Right atrium auricular region (tissue), 2 donors: ENCODE data around the gene OR4D1. TPM values are rescaled to one million over a fixed set of nuclear protein-coding genes. Genes with fewer than 3 reads are reported as not detected.
"Not testable (repeated sequence)": the region's sequence is repeated elsewhere in the genome, so short reads cannot be mapped to it uniquely, and the experiment has no call there.

Source experiments
- DNase-seq: peaks from one replicate; pipeline ENCODE4 v3.0.0-alpha.2; 2019; ENCODE audit warnings: low spot score
- H3K27ac ChIP-seq, 2 donors: fragments of 200-600 bp; sonication (generic); 1 replicate in 1 of 2; 2 replicates in 1 of 2; pipeline ENCODE4 v1.5.1; 2016 to 2019
- H3K27me3 ChIP-seq, 2 donors: fragments of 200-600 bp; sonication (generic); one replicate each; pipeline versions ENCODE4 v1.5.1 to v1.6.0; 2017 to 2019
- H3K36me3 ChIP-seq: fragments of 200-600 bp; sonication (generic); one replicate; pipeline ENCODE4 v1.5.1; 2016
- H3K4me1 ChIP-seq, 2 donors: fragments of 200-600 bp; sonication (generic); one replicate each; pipeline versions ENCODE4 v1.5.1 to v1.6.0; 2017 to 2019
- H3K4me3 ChIP-seq, 2 donors: fragments of 200-600 bp; sonication (generic); 1 replicate in 1 of 2; 2 replicates in 1 of 2; pipeline ENCODE4 v1.5.1; 2017 to 2019; ENCODE audit warnings: mild to moderate bottlenecking in 1 of 2, moderate library complexity in 1 of 2
- H3K9me3 ChIP-seq, 2 donors: fragments of 200-600 bp; sonication (generic); one replicate each; pipeline ENCODE4 v1.5.1; 2019
- CTCF ChIP-seq, 2 donors: fragments of 200-600 bp; sonication (generic); IDR thresholded peaks; one replicate each; pipeline ENCODE4 v1.5.1; 2019; ENCODE audit warnings: antibody characterized with exemption in 2 of 2
- total RNA-seq, 2 donors: library from RNA; depleted of rRNA; stranded (reverse); fragments of >200 nt; gene quantifications; one replicate each; pipeline ENCODE4 v1.1.0, GENCODE V29; 2016

The OR4D1 gene
- total RNA-seq, 2 donors from 2014 or later, result not detected

- no peak overlapping the region for H3K4me3 ChIP-seq
- H3K9me3 ChIP-seq, result no peaks in the 10 kb centered on the region
- no peaks in the 10 kb centered on the region for H3K36me3 ChIP-seq
- no peaks in the 10 kb centered on the region for H3K4me1 ChIP-seq
- DNase-seq, result no peak
- no peak for TF ChIP-seq CTCF (IDR thresholded peaks at IDR 0.05)
- H3K27me3 ChIP-seq, result no peaks in the 10 kb centered on the region
- H3K27ac ChIP-seq, result no peak overlapping the region
These were observed 27.9 kb upstream of the OR4D1 start for GRCh38 chr17:58120195-58120822.

- Histone ChIP-seq H3K27ac (no peak overlapping the region), H3K4me1 (no peaks in the 10 kb centered on the region), H3K36me3 (no peaks in the 10 kb centered on the region), H3K9me3 (no peaks in the 10 kb centered on the region), H3K27me3 (no peaks in the 10 kb centered on the region), H3K4me3 (no peak overlapping the region)
- no peak for TF ChIP-seq CTCF (IDR thresholded peaks at IDR 0.05)
- DNase-seq, result no peak
These were observed 26.3 kb upstream of the OR4D1 start for GRCh38 chr17:58121925-58122324.

GRCh38 chr17:58127846-58128245 is 20.3 kb upstream of the OR4D1 start:
- no peak overlapping the region for H3K4me3 ChIP-seq
- TF ChIP-seq CTCF (IDR thresholded peaks at IDR 0.05), result no peak
- H3K9me3 ChIP-seq, result no peaks in the 10 kb centered on the region
- no peaks in the 10 kb centered on the region for H3K27me3 ChIP-seq
- H3K4me1 ChIP-seq, result no peaks in the 10 kb centered on the region
- no peak overlapping the region for H3K27ac ChIP-seq
- H3K36me3 ChIP-seq, result no peaks in the 10 kb centered on the region
- no peak for DNase-seq

GRCh38 chr17:58132697-58133096 is 15.5 kb upstream of the OR4D1 start:
- not testable (repeated sequence) for H3K4me3 ChIP-seq, H3K9me3 ChIP-seq, H3K36me3 ChIP-seq, H3K27me3 ChIP-seq, H3K4me1 ChIP-seq, H3K27ac ChIP-seq, DNase-seq

- H3K36me3 ChIP-seq, result no peaks in the 10 kb centered on the region
These were observed 11.4 kb upstream of the OR4D1 start for GRCh38 chr17:58136669-58137279.

GRCh38 chr17:58141505-58141904 is 6.7 kb upstream of the OR4D1 start:
- no peaks in the 10 kb centered on the region for H3K27me3 ChIP-seq
- no peaks in the 10 kb centered on the region for H3K36me3 ChIP-seq
- DNase-seq, result no peak
- no peak overlapping the region for H3K4me3 ChIP-seq
- TF ChIP-seq CTCF (IDR thresholded peaks at IDR 0.05), result no peak
- peaks cover 6 to 30% of the 10 kb centered on the region in 2 donors for H3K9me3 ChIP-seq
- H3K27ac ChIP-seq, result no peak overlapping the region
- H3K4me1 ChIP-seq, result no peaks in the 10 kb centered on the region

More at GRCh38 chr17:58136669-58137279, 11.4 kb upstream of the OR4D1 start:
- Histone ChIP-seq H3K27ac (no peak overlapping the region), H3K9me3 (peaks cover 4 to 10% of the 10 kb centered on the region in 2 donors), H3K27me3 (no peaks in the 10 kb centered on the region), H3K4me3 (no peak overlapping the region), H3K4me1 (no peaks in the 10 kb centered on the region)
- no peak for TF ChIP-seq CTCF (IDR thresholded peaks at IDR 0.05)
- no peak for DNase-seq

GRCh38 chr17:58143335-58143734 is 4.8 kb upstream of the OR4D1 start:
- not testable (repeated sequence) for H3K27ac ChIP-seq, DNase-seq, H3K4me3 ChIP-seq, H3K36me3 ChIP-seq, H3K27me3 ChIP-seq, H3K4me1 ChIP-seq
- H3K9me3 ChIP-seq, result peaks cover 6 to 35% of the 10 kb centered on the region in 2 donors
